Thyroid gland (tissue), 4 donors: Measurements from ENCODE around the gene ATOH7.

ENCODE experiments used
- CTCF ChIP-seq, 6 experiments: fragments of 200-600 bp in 3 of 6; fragments of 450-650 bp in 3 of 6; sonication (generic) in 3 of 6; IDR thresholded peaks; one replicate each; pipeline ENCODE4 v1.5.1; 2016 to 2019; ENCODE audit warnings: antibody characterized with exemption in 6 of 6, mild to moderate bottlenecking in 2 of 6, inconsistent platforms in 1 of 6, moderate library complexity in 1 of 6
- POLR2A ChIP-seq, 2 donors: fragments of 450-650 bp; IDR thresholded peaks; one replicate each; pipeline ENCODE4 v1.6.1; 2017; ENCODE audit warnings: antibody characterized with exemption in 2 of 2, mild to moderate bottlenecking in 2 of 2, moderate library complexity in 1 of 2

GRCh38 chr10:68269562-68270290 lies 37.8 kb upstream of the ATOH7 start:
- no peak for TF ChIP-seq CTCF (IDR thresholded peaks at IDR 0.05)
- no peak for TF ChIP-seq POLR2A (IDR thresholded peaks at IDR 0.05)
